ENCODE results near the gene ALX4.

ALX4 gene

GRCh38 chr11:44309478-44310205, at the start of gene ALX4:
TSS of gene ALX4 (minus strand) at chr11:44310139. CDS start at chr11:44310062, 77 bp downstream.
- no peak for DNase-seq (ENCODE audit: low read depth, low spot score)

DNA sequence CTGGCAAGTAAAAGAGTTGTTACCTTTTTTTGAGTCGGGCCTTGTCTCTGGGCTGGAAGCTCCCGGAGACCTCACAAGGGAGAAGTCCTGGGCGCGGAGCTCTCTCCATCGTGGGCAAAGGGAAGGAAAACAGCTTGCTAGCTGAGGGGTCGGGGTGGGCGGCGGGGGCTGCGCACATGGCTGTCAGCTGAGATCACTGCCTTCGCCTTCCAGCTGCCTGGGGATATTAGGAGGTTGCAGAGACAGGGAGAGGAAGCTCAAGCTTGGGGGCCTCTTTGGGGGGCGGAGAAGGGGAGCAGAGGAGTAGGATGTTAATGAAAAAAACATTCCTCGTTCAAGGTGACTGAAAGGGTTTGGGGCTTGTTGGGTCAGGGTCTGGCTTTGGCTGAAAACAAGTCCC, 49.2 kb upstream of the ALX4 start:
- DNase-seq (ENCODE audit: low read depth, low spot score): no peak

DNA sequence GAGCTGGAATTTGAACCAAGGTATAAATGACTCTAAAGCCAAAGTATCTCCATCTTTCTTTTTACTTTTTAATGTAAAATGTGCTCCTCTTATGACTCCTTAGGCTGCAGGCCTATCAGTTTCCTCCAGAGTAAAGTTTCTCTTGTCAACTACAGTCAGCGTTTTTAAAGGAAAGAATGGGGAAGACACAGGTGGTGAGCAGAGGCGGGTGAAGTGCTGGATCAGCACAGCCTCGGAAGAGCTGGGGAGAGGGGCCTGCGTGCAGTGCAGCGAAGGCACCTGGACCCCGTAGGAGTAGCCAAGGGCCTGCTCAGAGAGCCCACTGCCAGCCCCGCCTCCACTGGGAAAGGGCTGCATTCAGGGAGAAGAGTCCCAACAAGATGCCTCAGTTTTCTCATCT, 48.8 kb upstream of the ALX4 start:
- DNase-seq (ENCODE audit: low read depth, low spot score): no peak

DNA sequence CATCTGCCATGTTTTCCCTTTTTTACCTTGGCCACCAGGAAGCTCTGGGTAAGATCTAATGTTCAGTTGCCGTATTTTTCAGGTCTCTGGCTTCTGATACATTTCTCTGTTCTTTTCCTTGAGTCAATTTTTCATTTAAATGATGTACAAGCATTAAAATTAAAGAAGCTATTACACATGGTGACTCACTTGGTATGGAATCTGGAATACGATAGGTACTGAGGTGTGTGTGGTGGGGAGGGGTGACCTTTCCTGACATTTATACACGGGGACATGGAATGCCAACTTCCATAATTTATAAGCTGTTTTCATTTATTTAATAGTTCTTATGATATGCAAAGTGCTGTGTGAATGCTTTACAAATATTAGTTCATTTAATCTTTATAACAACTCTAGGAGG, 47.8 kb upstream of the ALX4 start:
- no peak for DNase-seq (ENCODE audit: low read depth, low spot score)

GRCh38 chr11:44356351-44356750, 46.4 kb upstream of the ALX4 start:
- no peak for DNase-seq (ENCODE audit: low read depth, low spot score)

DNA sequence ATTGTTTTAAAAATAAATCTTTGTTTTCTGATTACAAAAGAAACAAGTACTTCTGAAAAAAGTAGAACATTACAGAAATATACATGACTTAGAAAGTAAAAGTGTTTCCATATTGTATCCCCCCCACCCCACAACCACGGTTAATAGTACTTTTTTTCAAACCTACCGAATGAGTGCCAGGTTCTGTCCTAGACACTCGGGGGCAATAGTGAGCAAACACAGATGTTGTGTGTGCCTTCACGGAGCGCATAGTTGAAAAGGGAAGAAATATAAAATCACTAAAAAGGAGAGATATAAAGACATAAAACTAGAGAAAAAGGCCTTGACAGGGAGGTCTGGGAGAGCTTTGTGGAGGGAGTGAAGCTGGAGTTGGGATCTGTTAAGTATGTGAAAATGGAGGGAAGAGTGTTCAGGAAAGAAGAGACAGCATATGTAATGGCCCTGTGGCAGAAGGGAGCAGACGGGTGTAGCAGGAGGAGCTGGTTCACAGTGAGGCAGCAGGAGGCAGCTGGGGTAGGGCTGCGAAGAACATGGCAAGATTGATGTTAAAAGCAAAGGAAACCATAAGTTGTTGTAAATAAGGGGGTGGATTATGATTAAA, 42.1 kb upstream of the ALX4 start:
- DNase-seq (ENCODE audit: low read depth, low spot score): no peak

GRCh38 chr11:44351006-44351660, 41.2 kb upstream of the ALX4 start:
- no peak for DNase-seq (ENCODE audit: low read depth, low spot score)

DNA sequence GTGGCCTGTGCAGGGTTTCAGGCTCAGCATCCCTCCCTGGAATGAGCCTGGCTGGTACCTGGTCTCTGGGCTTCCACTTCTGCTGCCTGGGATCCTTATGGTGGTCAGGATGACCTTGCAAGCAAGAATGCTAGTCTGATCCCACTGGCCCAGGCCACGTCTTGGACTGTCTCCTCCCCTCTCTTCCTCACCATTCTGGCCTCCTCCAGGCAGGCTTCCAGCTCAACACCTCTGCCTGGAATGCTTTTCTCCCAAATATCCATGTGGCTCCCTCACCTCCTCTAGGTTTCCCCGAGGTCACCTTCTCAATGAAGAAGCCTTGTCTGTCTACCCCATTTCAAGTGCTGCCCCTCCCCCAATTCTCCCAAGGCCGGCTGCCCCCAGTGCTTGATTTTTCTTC, 39.4 kb upstream of the ALX4 start:
- no peak for DNase-seq (ENCODE audit: low read depth, low spot score)

DNA sequence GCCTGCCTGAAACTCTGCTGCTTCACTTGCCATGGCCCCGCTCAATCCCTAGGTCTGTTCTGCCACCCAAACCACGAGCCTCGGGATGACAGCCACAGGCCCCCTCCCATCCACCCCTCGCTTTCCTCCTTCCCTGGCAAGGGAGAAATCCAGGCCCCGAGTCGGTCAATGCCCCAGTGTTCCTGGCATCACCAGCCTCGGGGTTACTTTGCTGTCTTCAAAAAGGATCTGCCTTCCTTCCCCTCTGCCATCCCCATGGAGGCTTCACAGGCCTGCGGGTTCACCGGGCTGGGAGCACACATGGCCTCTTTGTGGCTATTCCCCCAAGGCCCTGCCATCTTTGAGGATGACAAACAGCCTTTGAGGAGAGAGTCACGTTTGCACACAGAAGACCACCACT, 38.8 kb upstream of the ALX4 start:
- no peak for DNase-seq (ENCODE audit: low read depth, low spot score)

DNA sequence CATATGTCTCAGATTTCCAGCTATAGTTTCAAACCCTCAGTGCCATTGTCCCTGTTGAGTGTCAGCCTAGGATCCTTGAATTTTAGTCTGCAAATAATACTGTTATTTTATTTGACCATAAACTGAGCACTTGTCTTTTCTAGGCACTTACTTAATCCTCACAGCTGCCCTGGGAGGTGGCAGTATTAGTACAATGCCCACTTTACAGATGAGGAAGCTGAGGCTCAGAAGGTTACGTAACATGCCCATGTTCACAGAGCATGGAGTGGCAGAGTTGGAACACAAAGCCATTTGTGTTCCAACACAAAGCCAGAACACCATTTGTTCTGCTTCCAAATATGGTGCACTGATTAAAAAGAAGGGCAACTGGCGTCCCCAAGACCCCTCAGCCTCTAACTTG, 38.2 kb upstream of the ALX4 start:
- DNase-seq (ENCODE audit: low read depth, low spot score): no peak

DNA sequence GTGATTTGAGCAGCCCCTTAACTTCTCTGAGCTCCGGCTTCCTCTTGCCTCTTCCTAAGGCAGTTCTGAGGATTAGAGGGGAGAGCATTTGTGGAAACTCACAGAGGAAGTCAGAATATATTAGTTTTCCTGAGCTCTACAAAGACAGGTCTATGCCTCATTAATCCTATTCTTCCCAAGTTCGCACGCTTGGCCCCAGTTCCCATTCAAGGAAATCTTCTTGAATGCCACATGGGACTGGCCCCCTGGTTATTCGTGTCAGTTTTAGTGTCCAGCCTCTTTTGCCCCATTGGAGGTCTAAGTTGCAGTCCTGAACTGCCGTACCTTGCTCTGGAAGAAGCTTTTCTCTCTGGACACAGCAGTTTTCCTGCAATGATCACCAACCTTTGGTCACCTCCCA, 37.6 kb upstream of the ALX4 start:
- DNase-seq (ENCODE audit: low read depth, low spot score): no peak

DNA sequence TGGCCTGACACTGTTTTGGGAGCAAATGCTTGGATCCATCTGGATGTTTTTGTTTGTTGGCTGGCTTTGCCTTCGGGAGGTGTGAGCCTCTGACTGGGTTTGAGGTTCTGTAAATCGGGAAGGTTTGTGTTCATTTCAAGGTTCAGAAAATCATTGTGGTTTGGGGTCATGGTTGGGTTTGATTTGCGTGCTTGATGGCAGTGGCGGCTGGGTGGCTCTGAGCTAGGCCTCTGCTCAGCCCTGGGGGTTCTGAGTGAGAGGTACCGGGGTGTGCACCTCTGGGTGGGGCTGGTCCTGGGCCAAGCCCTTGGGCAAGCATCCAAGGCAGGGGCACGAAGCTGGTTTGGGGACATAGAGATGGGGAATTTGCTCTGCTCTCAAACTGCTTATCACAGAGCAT, 37.0 kb upstream of the ALX4 start:
- no peak for DNase-seq (ENCODE audit: low read depth, low spot score)

- no peak for DNase-seq (ENCODE audit: low read depth, low spot score)
Measured at GRCh38 chr11:44345781-44346180, 35.8 kb upstream of the ALX4 start.

DNA sequence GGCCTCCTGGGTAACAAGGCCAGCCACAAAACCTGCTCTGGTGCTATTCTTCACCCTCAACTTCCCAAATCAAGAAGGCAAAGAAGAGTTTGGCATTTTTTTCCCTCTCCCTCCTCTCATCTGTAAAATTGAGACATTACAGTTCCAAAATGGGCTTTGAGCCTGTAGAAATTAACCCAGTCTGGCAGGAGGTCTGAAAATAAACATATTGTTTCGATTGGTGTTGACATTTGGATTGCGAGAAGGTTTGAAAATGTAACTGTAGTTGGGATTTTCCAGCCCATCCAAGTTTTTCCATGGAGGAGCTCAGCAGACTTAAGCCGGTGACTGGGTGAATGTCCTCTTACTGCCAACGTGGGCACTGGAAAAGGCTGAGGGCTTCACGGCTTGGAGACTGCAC, 35.0 kb upstream of the ALX4 start:
- no peak for DNase-seq (ENCODE audit: low read depth, low spot score)

- DNase-seq (ENCODE audit: low read depth, low spot score): no peak
Measured at GRCh38 chr11:44344423-44344820, 34.5 kb upstream of the ALX4 start.

DNA sequence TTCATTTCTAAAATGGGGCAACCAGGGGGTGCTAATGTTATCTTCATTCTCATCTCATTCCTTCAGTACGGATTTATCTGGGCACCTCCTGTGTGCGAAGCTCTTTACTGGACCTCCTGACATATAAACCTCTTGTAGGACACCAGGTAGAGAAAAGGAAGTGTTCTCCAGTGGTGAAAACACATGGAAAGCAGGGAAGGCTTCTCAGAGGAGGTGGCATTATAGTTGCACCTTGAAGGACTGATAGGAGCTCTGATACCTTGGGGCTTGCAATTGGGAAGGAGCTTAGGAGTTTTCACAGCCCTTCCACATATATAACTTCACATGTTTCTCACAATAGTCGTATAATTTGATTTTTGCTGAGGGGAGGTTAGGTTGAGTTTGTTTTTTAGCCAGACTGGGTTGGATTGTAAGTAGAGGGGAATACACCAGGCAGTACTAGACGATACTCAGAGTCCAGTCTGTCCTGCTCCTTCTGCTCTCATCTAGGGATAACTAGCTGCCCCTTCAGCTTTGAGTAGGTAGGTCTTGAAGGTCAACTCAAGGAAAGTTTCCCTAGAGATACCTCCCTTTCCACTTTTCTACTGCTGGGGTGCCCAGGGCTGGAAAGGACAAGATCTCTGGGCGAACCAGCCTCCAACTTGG, 34.0 kb upstream of the ALX4 start:
- no peak for DNase-seq (ENCODE audit: low read depth, low spot score)

DNA sequence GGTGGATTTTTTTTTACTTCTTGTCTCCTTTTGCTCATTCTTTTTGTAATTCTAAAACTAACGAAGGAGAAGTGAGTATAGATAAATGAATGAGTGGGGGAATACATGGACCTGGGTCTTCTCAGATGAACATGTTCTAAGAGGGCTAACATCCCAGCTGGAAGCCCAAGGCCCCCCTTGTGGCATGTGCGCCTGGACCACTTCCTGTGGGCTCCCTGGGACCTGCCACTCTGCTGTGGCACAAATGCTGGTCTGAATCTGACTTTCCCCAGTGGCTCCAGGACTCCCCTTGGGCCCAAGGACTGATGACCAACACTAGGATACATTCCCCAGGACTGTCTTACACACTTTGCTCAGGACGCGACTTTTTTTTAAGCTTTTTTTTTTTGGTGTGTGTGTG, 32.7 kb upstream of the ALX4 start:
- DNase-seq (ENCODE audit: low read depth, low spot score): no peak

GRCh38 chr11:44340656-44341055, 30.7 kb upstream of the ALX4 start:
- DNase-seq (ENCODE audit: low read depth, low spot score): no peak

- no peak for DNase-seq (ENCODE audit: low read depth, low spot score)
Measured at GRCh38 chr11:44339530-44339883, 29.6 kb upstream of the ALX4 start.

- no peak for DNase-seq (ENCODE audit: low read depth, low spot score)
Measured at GRCh38 chr11:44338698-44339529, 29.0 kb upstream of the ALX4 start.

DNA sequence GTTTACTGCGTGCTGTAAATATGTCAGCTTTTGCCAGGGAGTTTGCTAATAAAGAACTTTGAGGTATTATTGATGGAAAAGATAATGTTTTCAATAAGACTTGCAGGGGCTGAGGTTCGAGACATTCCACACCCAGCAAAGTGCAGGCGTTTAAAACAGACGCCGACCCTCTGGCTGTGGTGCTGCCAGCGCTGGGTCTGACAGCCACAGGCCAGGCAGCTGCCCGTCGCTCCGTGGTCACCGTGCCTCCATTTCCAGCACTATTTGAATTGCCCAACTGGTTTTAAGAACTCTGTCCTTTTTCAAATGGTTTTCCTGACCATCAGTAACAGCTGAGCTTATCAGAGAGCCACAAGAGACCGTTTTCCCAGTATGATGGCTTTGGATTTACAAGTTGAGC, 28.1 kb upstream of the ALX4 start:
- DNase-seq (ENCODE audit: low read depth, low spot score): no peak

GRCh38 chr11:44335919-44336318, 26.0 kb upstream of the ALX4 start:
- DNase-seq (ENCODE audit: low read depth, low spot score): no peak

Data from smooth muscle cell of the brain vasculature (primary cell).